ENCODE measurements around the gene ATP5PO.
"Not testable (repeated sequence)": the region's sequence is repeated elsewhere in the genome, so short reads cannot be mapped to it uniquely, and the experiment has no call there.

The ATP5PO gene

GRCh38 chr21:33940881-33941245 lies 25.3 kb upstream of the ATP5PO start:
- no peak for DNase-seq (ENCODE audit: low read depth in 3 of 3)

GRCh38 chr21:33940164-33940880 lies 24.7 kb upstream of the ATP5PO start:
- DNase-seq (ENCODE audit: low read depth in 3 of 3): no peak

GRCh38 chr21:33939226-33939625 lies 23.6 kb upstream of the ATP5PO start:
- no peak for DNase-seq (ENCODE audit: low read depth in 3 of 3)

- no peak for DNase-seq (ENCODE audit: low read depth in 3 of 3)
Measured at GRCh38 chr21:33938381-33938780, 22.8 kb upstream of the ATP5PO start.

- no peak for DNase-seq (ENCODE audit: low read depth in 3 of 3)
Measured at GRCh38 chr21:33937931-33938339, 22.3 kb upstream of the ATP5PO start.

GRCh38 chr21:33937146-33937545 lies 21.5 kb upstream of the ATP5PO start:
- DNase-seq (ENCODE audit: low read depth in 3 of 3): no peak

GRCh38 chr21:33936301-33937038 lies 20.9 kb upstream of the ATP5PO start:
- DNase-seq (ENCODE audit: low read depth in 3 of 3): no peak

- no peak for DNase-seq (ENCODE audit: low read depth in 3 of 3)
Measured at GRCh38 chr21:33932731-33933130, 17.1 kb upstream of the ATP5PO start.

GRCh38 chr21:33931799-33932390 lies 16.3 kb upstream of the ATP5PO start:
- DNase-seq (ENCODE audit: low read depth in 3 of 3): no peak

- peak in 1 of 3 experiments; percentile 46 for DNase-seq (ENCODE audit: low read depth in 3 of 3)
Measured at GRCh38 chr21:33931052-33931798, 15.6 kb upstream of the ATP5PO start.

- DNase-seq (ENCODE audit: low read depth in 3 of 3): not testable (repeated sequence)
Measured at GRCh38 chr21:33926248-33926647, 10.6 kb upstream of the ATP5PO start.

- DNase-seq (ENCODE audit: low read depth in 3 of 3): no peak
Measured at GRCh38 chr21:33924766-33925100, 9.1 kb upstream of the ATP5PO start.

- peak; percentile 78 to 87 (median 86) for DNase-seq (ENCODE audit: low read depth in 3 of 3)
Measured at GRCh38 chr21:33924079-33924765, 8.6 kb upstream of the ATP5PO start.

- DNase-seq (ENCODE audit: low read depth in 3 of 3): no peak
Measured at GRCh38 chr21:33917421-33917820, 1.8 kb upstream of the ATP5PO start.

- DNase-seq (ENCODE audit: low read depth in 3 of 3): no peak
Measured at GRCh38 chr21:33916200-33916567, 580 bp upstream of the ATP5PO start.

- no peak for DNase-seq (ENCODE audit: low read depth in 3 of 3)
Measured at GRCh38 chr21:33914188-33914587, 1.4 kb downstream of the ATP5PO start.

- DNase-seq (ENCODE audit: low read depth in 3 of 3): no peak
Measured at GRCh38 chr21:33909756-33910155, 5.8 kb downstream of the ATP5PO start.

- peak in 1 of 3 experiments; percentile 41 for DNase-seq (ENCODE audit: low read depth in 3 of 3)
Measured at GRCh38 chr21:33908760-33909159, 6.8 kb downstream of the ATP5PO start.

- DNase-seq (ENCODE audit: low read depth in 3 of 3): no peak
Measured at GRCh38 chr21:33904041-33904440, 11.6 kb downstream of the ATP5PO start.

GRCh38 chr21:33902349-33902748 lies 13.3 kb downstream of the ATP5PO start:
- DNase-seq (ENCODE audit: low read depth in 3 of 3): no peak

GRCh38 chr21:33901412-33902288 lies 14.0 kb downstream of the ATP5PO start:
- DNase-seq (ENCODE audit: low read depth in 3 of 3): no peak

All from stimulated activated CD4-positive, alpha-beta T cell treated with anti-CD3 and anti-CD28 coated beads, TNF-alpha, amount 100 ng/mL, for 24 hours (primary cell).